ENCODE measurements around the gene RAB37.

GRCh38 chr17:74738051-74738996 is 1.3 kb downstream of the RAB37 start:
- peak; percentile 48; the same call in 1 of the 2 replicates for TF ChIP-seq POLR2A (IDR thresholded peaks at IDR 0.05; ENCODE audit: low read depth, low read length)
- peak; percentile 47; the same call in 1 of the 2 replicates for TF ChIP-seq POU2F2 (IDR thresholded peaks at IDR 0.05; ENCODE audit: low read depth, low read length)
- TF ChIP-seq TAF1 (IDR thresholded peaks at IDR 0.05; ENCODE audit: low read depth, low read length): peak; percentile 60; the same call in 1 of the 2 replicates
- TF ChIP-seq PAX5 (IDR thresholded peaks at IDR 0.05; ENCODE audit: insufficient read depth, low read length, severe bottlenecking): no peak
- TF ChIP-seq POLR2AphosphoS5 (IDR thresholded peaks at IDR 0.05; ENCODE audit: low read depth, low read length): no peak

All from GM12891 (cell line).